Endometrial microvascular endothelial cells (primary cell): ENCODE data around the gene ARID5A. TPM values are rescaled to one million over a fixed set of nuclear protein-coding genes. Genes with fewer than 3 reads are reported as not detected.

Experiments used
- in situ Hi-C: cut with HindIII; loops from 2 replicates; pipeline ENCODE4 v1.10.0; 2017; ENCODE audit warnings: low sequenced_read_pairs, low pct_unique_long_range_greater_than_20kb; ENCODE audit errors: inconsistent ontology term
- total RNA-seq: library from RNA; depleted of rRNA; stranded (reverse); fragments of >200 nt; gene quantifications from one replicate; pipeline ENCODE4 v1.2.3, GENCODE V29; 2015; ENCODE audit errors: inconsistent ontology term

The ARID5A gene
- total RNA-seq, 1 donor from 2014 or later = 8.0 TPM

DNA sequence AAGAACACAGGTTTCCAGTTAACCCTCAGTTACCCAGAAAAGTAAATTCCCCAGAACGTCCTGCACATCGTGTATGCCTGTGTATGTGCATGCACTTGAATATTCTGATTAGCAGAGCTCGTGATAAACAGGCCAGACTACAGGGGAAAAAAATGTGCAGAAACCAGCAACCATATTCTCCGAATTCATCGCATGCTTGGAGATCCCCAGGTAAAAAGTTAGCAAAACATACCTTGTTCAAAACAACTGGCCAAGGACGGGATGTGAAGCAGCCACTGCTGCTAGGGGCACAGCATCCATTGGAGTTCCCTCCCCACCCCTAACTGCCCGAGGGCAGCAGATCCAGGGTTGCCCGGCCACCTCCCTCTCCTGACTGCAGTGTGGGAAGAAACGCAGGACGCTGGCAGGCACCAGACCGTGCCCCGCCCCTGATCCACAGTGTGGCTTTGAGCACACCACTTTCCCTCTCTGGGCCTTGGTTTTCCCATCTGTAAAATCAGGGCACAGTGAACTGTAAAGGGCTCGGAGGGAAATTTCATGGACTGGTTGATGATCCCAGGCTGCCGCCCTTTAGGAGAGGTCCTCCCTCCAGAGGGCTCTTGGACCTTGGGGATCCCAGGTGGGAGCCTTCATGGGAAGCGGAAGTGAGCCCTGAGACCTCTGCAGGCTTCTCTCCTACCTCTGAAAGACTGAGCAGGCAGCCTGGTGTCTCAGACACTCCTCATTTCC, 11.9 kb upstream of the ARID5A start:
- in situ Hi-C loops = no loop called here

DNA sequence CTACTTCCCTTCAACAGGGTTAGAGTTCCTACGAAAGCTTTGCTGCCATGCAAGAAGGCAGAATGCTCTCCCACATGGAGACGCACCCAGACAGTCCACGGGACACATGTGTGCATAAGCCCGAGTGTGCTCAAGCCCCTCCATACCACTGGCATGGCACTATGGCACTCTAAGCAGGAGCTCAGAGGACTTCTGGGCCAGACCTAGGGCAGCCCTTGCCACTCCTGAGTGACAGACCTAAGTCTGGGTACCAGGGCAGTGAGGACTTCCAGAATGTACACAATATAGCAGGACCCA, 11.4 kb upstream of the ARID5A start:
- in situ Hi-C loops = no loop called here

GRCh38 chr2:96526101-96526591, 10.4 kb upstream of the ARID5A start:
- in situ Hi-C loops = no loop called here

GRCh38 chr2:96526615-96527285, 9.8 kb upstream of the ARID5A start:
- in situ Hi-C loops = no loop called here

GRCh38 chr2:96527286-96528005, 9.1 kb upstream of the ARID5A start:
- in situ Hi-C loops = no loop called here

- in situ Hi-C loops = no loop called here
Measured at GRCh38 chr2:96528006-96528699, 8.4 kb upstream of the ARID5A start.

DNA sequence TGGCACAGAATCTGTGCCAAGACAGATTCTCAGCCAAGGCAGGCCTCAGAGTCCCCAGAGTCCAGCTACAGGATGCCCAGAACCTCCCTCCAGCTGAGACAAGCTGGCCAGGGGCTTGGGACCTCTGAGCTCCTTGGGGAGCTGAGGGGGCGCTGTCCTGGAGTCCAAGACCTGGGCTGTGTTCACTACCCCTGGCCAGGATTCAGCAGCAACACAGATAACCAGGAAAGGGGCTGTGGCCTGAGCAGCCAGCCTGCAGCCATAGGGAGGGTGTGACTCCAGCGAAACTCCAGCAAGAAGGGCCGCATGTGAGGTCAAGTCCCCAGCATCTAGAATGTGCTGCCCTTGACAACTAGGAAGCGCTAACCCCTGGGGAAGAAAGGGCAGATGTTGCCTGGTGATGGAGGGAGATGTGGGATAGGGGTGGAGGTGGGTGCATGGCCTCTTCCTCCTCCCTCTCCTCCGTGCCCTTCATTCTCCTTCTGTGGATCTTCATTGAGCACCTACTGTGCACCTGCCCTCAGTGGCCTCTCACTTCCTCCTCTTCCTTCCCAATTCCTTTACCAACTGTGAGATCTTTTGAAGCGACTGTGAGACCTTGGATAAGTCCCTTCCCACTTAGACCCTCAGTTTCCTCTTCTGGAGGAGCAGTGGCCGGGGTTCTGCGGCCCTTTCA, 7.7 kb upstream of the ARID5A start:
- in situ Hi-C loops = no loop called here

DNA sequence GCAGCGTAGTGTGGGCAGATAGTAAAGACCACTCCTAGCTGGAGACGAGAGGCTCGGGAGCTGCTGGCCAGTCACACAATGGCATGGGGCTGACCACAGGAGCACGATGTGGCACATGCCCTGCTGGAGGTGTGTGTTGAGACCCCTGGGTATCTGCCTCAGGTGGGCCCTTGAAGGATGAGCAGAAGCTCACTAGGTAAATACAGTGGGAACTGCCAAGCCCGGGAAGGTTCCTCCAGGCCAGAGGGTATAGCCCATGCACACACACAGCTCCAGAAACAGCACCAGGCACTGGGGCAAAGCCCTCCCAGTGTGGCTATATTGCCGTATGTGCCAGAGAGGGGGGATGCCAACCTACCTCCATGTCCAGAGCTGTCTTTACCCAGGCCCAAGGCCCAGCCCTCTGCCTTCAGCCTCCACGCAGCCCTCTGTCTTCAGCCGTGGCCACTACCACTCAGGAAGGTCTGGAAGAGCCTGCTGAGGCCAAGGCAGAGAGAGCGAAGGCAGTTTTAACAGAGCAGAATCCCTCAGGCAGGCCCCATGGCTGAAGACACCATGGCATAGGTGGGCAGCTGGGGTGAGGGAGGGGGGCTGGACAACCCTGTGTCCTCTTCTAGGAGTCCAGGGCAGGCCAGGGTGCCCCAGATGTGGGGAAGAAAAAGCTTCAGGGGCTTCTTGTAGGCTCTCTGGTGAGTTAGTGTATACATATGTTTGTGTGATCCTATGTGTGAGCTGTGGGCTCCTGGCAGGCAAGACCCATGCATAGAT, 7.0 kb upstream of the ARID5A start:
- in situ Hi-C loops = no loop called here

DNA sequence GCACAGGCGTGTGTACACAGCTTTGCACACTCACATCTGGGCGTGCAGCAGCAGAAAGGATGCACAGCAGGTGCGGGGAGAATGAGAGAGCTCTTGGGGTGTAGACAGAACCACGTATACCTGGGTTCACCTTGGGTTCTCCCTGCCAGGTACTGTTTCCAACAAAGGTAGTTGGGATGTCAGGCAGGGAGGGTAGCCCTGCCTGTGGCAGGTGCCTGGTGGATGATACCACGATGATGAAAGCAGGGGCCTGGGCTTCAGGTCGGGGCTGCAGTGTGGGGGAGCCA, 6.5 kb upstream of the ARID5A start:
- in situ Hi-C loops = no loop called here

GRCh38 chr2:96530474-96531357, 5.8 kb upstream of the ARID5A start:
- in situ Hi-C loops = no loop called here

DNA sequence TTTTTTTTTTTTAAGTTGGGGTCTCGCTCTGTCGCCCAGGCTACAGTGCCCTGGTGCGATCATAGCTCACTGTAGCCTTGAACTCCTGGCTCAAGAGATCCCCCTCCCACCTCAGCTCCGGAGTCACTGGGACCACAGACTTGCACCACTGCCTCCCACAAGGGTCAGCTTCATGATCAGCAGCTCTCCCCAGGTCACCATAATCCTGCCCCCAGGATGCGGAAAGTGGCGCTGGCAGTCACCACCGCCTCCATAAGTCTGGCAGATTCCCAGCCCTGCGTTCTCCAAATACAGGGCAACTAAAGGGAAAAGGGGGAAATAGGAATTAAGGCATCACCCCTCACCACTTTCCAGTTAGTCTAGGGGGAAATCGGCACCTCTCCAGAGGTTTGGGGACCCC, 5.2 kb upstream of the ARID5A start:
- in situ Hi-C loops = no loop called here

- in situ Hi-C loops = no loop called here
Measured at GRCh38 chr2:96531872-96532505, 4.6 kb upstream of the ARID5A start.

- in situ Hi-C loops = no loop called here
Measured at GRCh38 chr2:96532641-96533291, 3.8 kb upstream of the ARID5A start.

DNA sequence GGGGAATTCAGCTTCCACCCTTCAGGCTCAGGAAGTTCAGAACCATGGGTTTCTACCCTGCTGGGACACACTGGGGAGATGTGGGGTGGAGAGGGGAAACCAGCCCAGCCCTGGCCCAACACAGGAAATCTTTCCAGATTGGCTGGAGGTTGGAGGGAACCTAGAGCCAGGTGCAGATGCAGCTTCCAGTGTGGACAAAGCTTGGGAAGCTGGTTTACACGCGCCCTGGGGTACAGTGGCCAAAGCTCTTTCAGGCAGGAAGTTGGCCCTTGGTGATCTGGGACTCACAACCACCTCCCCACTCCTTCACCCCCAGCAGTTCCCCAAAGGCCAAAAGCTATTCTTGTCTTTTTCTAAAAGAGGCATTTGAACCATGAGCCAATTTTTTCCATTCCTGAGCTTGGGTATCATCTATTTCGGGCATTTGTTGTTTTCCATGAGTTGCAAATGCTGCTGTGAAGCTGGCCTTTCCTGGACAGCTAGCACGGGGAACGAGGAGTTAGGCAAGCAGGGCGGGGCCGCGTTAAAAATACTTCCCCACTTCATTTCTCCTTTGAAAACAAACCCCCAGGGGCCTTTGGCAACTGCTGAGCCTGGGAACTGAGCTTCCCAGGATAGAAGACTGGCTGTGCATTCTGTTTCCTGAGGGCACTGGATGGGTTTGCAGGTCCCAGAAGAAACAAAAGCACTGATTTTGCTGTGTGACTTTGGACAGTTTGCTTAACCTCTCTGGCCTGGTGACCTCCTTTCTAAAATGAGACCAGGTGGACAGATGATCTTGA, 3.1 kb upstream of the ARID5A start:
- in situ Hi-C loops = no loop called here

GRCh38 chr2:96534141-96534540, 2.4 kb upstream of the ARID5A start:
- in situ Hi-C loops = no loop called here

DNA sequence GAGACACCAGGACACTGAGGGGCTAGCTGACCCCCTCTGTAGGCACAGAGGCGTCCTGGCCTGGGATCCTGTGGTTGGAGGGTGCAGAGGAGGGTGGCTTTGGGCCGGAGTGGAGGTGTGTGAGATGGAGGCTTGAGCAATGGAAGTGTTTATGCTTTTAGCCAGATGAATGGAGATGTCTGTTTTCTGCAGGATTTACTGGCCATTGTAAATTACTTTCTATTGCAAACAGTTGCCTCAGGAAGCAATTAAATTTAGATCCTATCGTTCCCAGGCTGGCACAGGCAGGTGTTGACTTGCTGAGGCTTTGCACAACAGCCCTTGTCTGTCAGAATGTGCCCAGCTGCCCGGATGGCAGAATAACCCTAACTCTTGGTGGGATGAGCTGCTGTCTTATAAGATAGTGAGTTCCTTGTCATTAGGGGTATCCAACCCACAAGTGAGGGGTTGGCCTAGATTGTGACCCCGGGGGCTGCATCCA, 1.8 kb upstream of the ARID5A start:
- in situ Hi-C loops = no loop called here
